GM12874 (cell line): ENCODE results near the gene BICD2.

Source experiments
- CTCF ChIP-seq: IDR thresholded peaks from 2 replicates; pipeline ENCODE4 v1.5.1; 2011; ENCODE audit warnings: low read depth, mild to moderate bottlenecking, control low read depth, low read length, moderate library complexity; ENCODE audit not compliant: insufficient read depth

The BICD2 gene

GRCh38 chr9:92663951-92664350 lies 100.7 kb downstream of the BICD2 start:
- no peak for TF ChIP-seq CTCF

GRCh38 chr9:92663126-92663525 lies 101.5 kb downstream of the BICD2 start:
- no peak for TF ChIP-seq CTCF

GRCh38 chr9:92661743-92662142 lies 102.9 kb downstream of the BICD2 start:
- TF ChIP-seq CTCF: no peak
